PFSK-1 (cell line): ENCODE data around the gene PSKH1.

Experiments
- FOXP2 ChIP-seq: optimal IDR thresholded peaks from 2 replicates; pipeline ENCODE3; 2011; ENCODE audit warnings: borderline replicate concordance, control low read depth, inconsistent platforms; ENCODE audit not compliant: insufficient read depth; ENCODE audit errors: extremely low read length, extremely low read depth
- POLR2AphosphoS5 ChIP-seq: IDR thresholded peaks from 2 replicates; pipeline ENCODE4 v1.6.1; 2012; ENCODE audit warnings: low read depth, mild to moderate bottlenecking, control low read depth, low read length, moderate library complexity
- SIN3A ChIP-seq: IDR thresholded peaks from 2 replicates; pipeline ENCODE4 v1.6.1; 2012; ENCODE audit warnings: mild to moderate bottlenecking, low read length, moderate library complexity, borderline replicate concordance; ENCODE audit not compliant: insufficient read depth
- TAF1 ChIP-seq: IDR thresholded peaks from 2 replicates; pipeline ENCODE4 v1.6.1; 2012; ENCODE audit warnings: low read length, control low read depth, borderline replicate concordance; ENCODE audit not compliant: insufficient read depth
- TF ChIP-seq, protein P1 (sequence below), 2 experiments: IDR thresholded peaks; 2 replicates each; pipeline versions ENCODE4 v1.6.1 to v1.8.0; 2011 to 2012; ENCODE audit warnings: low read depth in 2 of 2, low read length in 2 of 2, control low read depth in 1 of 2, inconsistent platforms in 1 of 2, mild to moderate bottlenecking in 1 of 2, moderate library complexity in 1 of 2; ENCODE audit not compliant: insufficient read depth in 1 of 2

Gene PSKH1

DNA sequence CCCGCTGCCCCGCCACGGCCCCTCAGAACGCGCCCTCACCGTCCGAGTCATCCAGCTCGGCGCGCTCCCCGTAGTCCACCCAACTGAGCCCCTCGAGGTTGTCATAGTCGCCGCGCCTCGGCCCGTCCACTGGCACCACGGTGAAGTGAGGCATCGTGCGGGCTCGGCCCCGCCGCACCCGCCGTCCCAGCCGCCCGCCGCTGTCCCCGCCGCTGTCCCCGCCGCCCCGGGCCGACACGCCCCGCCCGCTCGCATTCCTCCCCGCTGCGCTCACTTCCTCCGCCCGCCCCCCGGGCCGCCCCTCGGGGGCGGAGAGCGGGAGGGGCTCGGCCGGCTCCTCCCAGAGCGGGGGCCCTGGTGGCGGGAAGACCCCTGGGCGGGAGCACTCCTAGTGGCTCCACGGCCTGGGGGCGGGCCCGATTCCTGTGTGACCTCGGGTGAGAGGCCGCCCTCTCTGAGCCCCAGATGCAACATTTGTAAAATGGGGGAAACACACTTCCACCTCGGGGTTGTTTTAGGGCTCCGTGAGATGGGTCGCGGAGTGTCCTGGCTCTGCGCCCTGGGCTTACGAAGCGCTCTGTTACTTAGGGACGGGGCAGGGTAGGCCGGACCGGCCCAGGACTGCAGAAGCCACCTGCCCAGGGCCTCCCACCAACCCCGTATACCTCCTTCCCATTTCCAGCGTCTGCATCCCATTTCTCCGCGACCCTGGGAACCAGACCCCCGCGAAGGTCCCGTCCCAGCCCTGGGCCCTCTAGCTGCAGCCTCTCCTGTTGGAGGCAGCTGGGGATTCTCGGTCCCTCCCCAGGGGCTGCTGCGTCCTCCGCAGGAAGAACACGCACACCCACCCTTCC, 75.6 kb downstream of the PSKH1 start, which contains the start of gene SLC12A4:
TSS of gene SLC12A4 (minus strand) at position 238 of the 854 bp plus-strand sequence. CDS start at position 154, 84 bp downstream.
- TF ChIP-seq FOXP2 (no peak), SIN3A (no peak), POLR2AphosphoS5 (no peak), TAF1 (no peak)
- TF ChIP-seq, protein P1, sequence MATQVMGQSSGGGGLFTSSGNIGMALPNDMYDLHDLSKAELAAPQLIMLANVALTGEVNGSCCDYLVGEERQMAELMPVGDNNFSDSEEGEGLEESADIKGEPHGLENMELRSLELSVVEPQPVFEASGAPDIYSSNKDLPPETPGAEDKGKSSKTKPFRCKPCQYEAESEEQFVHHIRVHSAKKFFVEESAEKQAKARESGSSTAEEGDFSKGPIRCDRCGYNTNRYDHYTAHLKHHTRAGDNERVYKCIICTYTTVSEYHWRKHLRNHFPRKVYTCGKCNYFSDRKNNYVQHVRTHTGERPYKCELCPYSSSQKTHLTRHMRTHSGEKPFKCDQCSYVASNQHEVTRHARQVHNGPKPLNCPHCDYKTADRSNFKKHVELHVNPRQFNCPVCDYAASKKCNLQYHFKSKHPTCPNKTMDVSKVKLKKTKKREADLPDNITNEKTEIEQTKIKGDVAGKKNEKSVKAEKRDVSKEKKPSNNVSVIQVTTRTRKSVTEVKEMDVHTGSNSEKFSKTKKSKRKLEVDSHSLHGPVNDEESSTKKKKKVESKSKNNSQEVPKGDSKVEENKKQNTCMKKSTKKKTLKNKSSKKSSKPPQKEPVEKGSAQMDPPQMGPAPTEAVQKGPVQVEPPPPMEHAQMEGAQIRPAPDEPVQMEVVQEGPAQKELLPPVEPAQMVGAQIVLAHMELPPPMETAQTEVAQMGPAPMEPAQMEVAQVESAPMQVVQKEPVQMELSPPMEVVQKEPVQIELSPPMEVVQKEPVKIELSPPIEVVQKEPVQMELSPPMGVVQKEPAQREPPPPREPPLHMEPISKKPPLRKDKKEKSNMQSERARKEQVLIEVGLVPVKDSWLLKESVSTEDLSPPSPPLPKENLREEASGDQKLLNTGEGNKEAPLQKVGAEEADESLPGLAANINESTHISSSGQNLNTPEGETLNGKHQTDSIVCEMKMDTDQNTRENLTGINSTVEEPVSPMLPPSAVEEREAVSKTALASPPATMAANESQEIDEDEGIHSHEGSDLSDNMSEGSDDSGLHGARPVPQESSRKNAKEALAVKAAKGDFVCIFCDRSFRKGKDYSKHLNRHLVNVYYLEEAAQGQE (IDR thresholded peaks at IDR 0.05; ENCODE audit: insufficient read depth in 1 of 2, low read depth in 2 of 2, low read length in 2 of 2), result no peak

DNA sequence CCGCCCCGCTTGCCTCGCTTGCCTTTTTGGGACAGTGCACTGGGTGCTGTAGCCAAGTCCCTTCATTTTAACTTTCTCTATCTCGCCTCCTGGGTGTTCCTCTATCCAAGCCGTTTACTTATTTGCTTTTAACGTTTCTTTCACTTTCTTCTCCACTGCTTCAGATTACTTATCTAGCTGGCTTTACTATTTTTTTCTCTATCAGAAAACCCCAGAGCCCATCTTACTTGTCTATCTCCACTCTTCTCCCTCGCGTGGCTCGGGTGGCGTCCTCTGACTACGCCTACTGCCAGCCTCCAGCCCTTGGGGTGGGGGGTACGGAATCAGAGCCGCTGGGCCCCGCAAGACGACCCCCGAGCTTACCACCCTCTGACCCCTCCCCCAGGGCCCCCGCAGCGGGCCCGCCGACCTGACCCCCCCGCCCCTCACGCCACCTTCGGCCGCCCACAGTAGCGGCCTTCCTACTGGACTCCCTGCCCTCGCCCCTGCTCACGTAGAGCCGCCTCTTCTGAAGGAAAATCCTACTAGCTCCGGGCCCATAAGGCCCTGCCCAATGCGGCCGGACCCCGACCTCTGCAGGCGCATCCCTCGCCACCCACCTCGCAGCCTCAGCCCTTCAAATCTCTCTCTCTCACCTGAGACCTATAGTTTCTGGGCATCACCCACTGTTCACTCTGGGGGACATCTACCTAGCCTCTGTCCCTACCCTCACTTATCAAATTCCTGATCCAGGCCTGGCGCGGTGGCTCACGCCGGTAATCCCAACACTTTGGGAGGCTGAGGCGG, 76.4 kb downstream of the PSKH1 start:
- no peak for TF ChIP-seq FOXP2
- TF ChIP-seq, protein P1 (IDR thresholded peaks at IDR 0.05; ENCODE audit: insufficient read depth in 1 of 2, low read depth in 2 of 2, low read length in 2 of 2), result no peak
- TF ChIP-seq TAF1, result no peak
- TF ChIP-seq POLR2AphosphoS5, result no peak
- TF ChIP-seq SIN3A, result no peak

DNA sequence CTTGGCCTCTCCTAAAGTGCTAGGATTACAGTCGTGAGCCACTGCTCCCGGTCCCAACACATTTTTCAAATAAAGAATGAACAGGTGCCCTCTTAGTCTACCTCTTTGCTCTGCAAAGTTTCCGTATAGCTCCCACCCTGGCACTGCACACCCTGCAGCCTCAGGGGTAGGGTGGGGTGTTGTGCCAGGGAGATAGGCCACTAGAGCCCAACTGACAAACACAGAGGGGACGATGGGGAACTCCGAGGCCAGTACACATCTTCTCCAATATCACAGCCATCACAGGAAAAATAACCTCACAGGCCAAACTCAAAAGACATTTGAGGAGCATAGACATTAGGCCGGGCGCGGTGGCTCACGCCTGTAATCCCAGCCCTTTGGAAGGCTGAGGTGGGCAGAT, 78.1 kb downstream of the PSKH1 start:
- no peak for TF ChIP-seq TAF1
- TF ChIP-seq FOXP2, result no peak
- TF ChIP-seq SIN3A, result no peak
- TF ChIP-seq, protein P1 (IDR thresholded peaks at IDR 0.05; ENCODE audit: insufficient read depth in 1 of 2, low read depth in 2 of 2, low read length in 2 of 2), result no peak
- TF ChIP-seq POLR2AphosphoS5, result no peak

DNA sequence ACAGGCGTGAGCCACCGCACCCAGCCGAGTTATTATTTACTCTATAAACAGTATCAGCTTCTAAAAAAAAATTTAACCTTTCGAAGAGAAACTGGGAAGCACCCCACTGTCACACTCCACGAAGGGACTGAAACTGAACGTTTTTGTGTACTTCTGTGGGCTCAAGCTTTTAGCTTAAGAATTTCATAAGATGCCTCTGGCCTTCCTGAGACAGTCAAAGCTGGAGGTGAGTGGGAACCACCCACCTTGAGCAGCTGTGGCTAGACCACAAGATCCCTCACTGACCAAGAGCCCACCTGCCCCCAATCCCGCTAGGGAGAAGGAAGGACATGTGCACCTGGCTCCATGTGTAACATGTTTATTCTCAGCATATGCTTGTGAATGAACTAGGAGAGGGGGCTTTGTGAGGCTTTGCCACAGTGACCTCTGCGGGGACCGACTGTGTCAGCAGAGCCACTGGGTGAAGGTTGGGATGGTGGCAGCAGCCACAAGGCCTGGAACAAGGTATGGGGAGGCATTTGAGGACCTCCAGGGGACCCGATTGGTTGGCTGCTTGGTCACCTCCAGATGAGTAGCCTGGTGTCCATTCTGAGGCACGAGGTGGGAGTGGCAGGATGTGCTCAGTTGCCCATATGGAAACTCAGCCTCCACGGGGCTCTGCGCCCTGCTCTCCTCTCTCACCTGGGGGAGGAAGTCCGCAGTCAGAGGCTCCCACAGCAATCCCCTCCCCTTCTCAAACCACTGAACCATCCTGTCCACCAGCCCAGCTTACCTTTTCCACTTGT, 82.5 kb downstream of the PSKH1 start:
- no peak for TF ChIP-seq FOXP2
- no peak for TF ChIP-seq SIN3A
- no peak for TF ChIP-seq TAF1
- TF ChIP-seq POLR2AphosphoS5, result no peak
- TF ChIP-seq, protein P1 (IDR thresholded peaks at IDR 0.05; ENCODE audit: insufficient read depth in 1 of 2, low read depth in 2 of 2, low read length in 2 of 2), result no peak
